ENCODE results near the gene LHX8.

The LHX8 gene

GRCh38 chr1:75159154-75159553 is 25.0 kb downstream of the LHX8 start:
- no peak for TF ChIP-seq CTCF (conservative IDR thresholded peaks at IDR 0.05; ENCODE audit: low read depth, low read length)
- no peak overlapping the region for H3K4me3 ChIP-seq (ENCODE audit: low read depth, low read length)
- DNase-seq (ENCODE audit: low read depth), result no peak

- DNase-seq (ENCODE audit: low read depth), result no peak
- no peak overlapping the region for H3K4me3 ChIP-seq (ENCODE audit: low read depth, low read length)
- TF ChIP-seq CTCF (conservative IDR thresholded peaks at IDR 0.05; ENCODE audit: low read depth, low read length), result no peak
Observed at GRCh38 chr1:75165264-75165663, 31.1 kb downstream of the LHX8 start.

- no peak overlapping the region for H3K4me3 ChIP-seq (ENCODE audit: low read depth, low read length)
- DNase-seq (ENCODE audit: low read depth), result no peak
- TF ChIP-seq CTCF (conservative IDR thresholded peaks at IDR 0.05; ENCODE audit: low read depth, low read length), result no peak
Observed at GRCh38 chr1:75166821-75167220, 32.6 kb downstream of the LHX8 start.

- TF ChIP-seq CTCF (conservative IDR thresholded peaks at IDR 0.05; ENCODE audit: low read depth, low read length), result no peak
- DNase-seq (ENCODE audit: low read depth), result no peak
- no peak overlapping the region for H3K4me3 ChIP-seq (ENCODE audit: low read depth, low read length)
Observed at GRCh38 chr1:75170011-75170410, 35.8 kb downstream of the LHX8 start.

GRCh38 chr1:75170981-75171380 is 36.8 kb downstream of the LHX8 start:
- TF ChIP-seq CTCF (conservative IDR thresholded peaks at IDR 0.05; ENCODE audit: low read depth, low read length), result no peak
- no peak overlapping the region for H3K4me3 ChIP-seq (ENCODE audit: low read depth, low read length)
- no peak for DNase-seq (ENCODE audit: low read depth)

- no peak for DNase-seq (ENCODE audit: low read depth)
- H3K4me3 ChIP-seq (ENCODE audit: low read depth, low read length), result no peak overlapping the region
- TF ChIP-seq CTCF (conservative IDR thresholded peaks at IDR 0.05; ENCODE audit: low read depth, low read length), result no peak
Observed at GRCh38 chr1:75171876-75172275, 37.7 kb downstream of the LHX8 start.

- no peak overlapping the region for H3K4me3 ChIP-seq (ENCODE audit: low read depth, low read length)
- no peak for DNase-seq (ENCODE audit: low read depth)
- no peak for TF ChIP-seq CTCF (conservative IDR thresholded peaks at IDR 0.05; ENCODE audit: low read depth, low read length)
Observed at GRCh38 chr1:75172556-75172955, 38.4 kb downstream of the LHX8 start.

Data from choroid plexus epithelial cell (primary cell).